HG03159 (cell line): ENCODE results near the gene TENT5A.

Source experiments
- ATAC-seq: cut with Tn5 transposase; IDR thresholded peaks from one replicate; pipeline ENCODE4 v1.9.1; 2021; ENCODE audit warnings: mild to moderate bottlenecking, moderate library complexity; ENCODE audit not compliant: unreplicated experiment

The TENT5A gene

GRCh38 chr6:81720427-81720826 is 32.1 kb downstream of the TENT5A start:
- no peak for ATAC-seq

GRCh38 chr6:81718126-81718525 is 34.4 kb downstream of the TENT5A start:
- ATAC-seq, result no peak

- ATAC-seq, result no peak
Measured at GRCh38 chr6:81714684-81715083, 37.8 kb downstream of the TENT5A start.

- ATAC-seq, result no peak
Measured at GRCh38 chr6:81713205-81713604, 39.3 kb downstream of the TENT5A start.

GRCh38 chr6:81708113-81708699 is 44.3 kb downstream of the TENT5A start:
- ATAC-seq, result no peak

- ATAC-seq, result no peak
Measured at GRCh38 chr6:81704700-81705099, 47.8 kb downstream of the TENT5A start.

- ATAC-seq, result no peak
Measured at GRCh38 chr6:81700414-81700813, 52.1 kb downstream of the TENT5A start.

GRCh38 chr6:81697559-81697958 is 54.9 kb downstream of the TENT5A start:
- no peak for ATAC-seq

GRCh38 chr6:81696524-81696923 is 56.0 kb downstream of the TENT5A start:
- no peak for ATAC-seq
